SK-N-SH treated with all-trans-retinoic acid at 6 μM for 48 hours (cell line): ENCODE results near the gene ASTN1.
A peak's percentile ranks its signal among the peaks of the same experiment; 100 is the strongest.

Experiments used
- ATAC-seq: fragments of 200-7000 bp; cut with Tn5 transposase; 3 replicates; pipeline ENCODE4 v1.9.1; 2020; ENCODE audit warnings: mild to moderate bottlenecking, moderate library complexity
- ARNTL ChIP-seq: fragments of 450-650 bp; formaldehyde crosslinking; IDR thresholded peaks from 2 replicates; pipeline ENCODE4 v1.5.0; 2020; ENCODE audit warnings: low read depth, mild to moderate bottlenecking, moderate library complexity, borderline replicate concordance
- BACH2 ChIP-seq: fragments of 250-450 bp; sonication (Bioruptor Pico); IDR thresholded peaks from 2 replicates; pipeline ENCODE4 v1.9.0; 2021; ENCODE audit warnings: mild to moderate bottlenecking, borderline replicate concordance
- CREB5 ChIP-seq: fragments of 250-450 bp; sonication (Bioruptor Pico); IDR thresholded peaks from 2 replicates; pipeline ENCODE4 v1.5.1; 2020; ENCODE audit warnings: low read depth, mild to moderate bottlenecking, moderate library complexity
- CSDC2 ChIP-seq: fragments of 250-450 bp; sonication (Bioruptor Pico); IDR thresholded peaks from 2 replicates; pipeline ENCODE4 v1.5.0; 2020; ENCODE audit warnings: mild to moderate bottlenecking, moderate library complexity
- CSRNP3 ChIP-seq: fragments of 250-450 bp; sonication (Bioruptor Pico); IDR thresholded peaks from 2 replicates; pipeline ENCODE4 v1.5.1; 2021; ENCODE audit warnings: mild to moderate bottlenecking, moderate library complexity
- ESRRG ChIP-seq: fragments of 250-450 bp; sonication (Bioruptor Pico); IDR thresholded peaks from 2 replicates; pipeline ENCODE4 v1.6.1; 2021; ENCODE audit warnings: mild to moderate bottlenecking
- ISL1 ChIP-seq: fragments of 250-450 bp; sonication (Bioruptor Pico); IDR thresholded peaks from 2 replicates; pipeline ENCODE4 v2.1.2; 2022; ENCODE audit warnings: mild to moderate bottlenecking, moderate library complexity
- OSR1 ChIP-seq: fragments of 250-450 bp; sonication (Bioruptor Pico); IDR thresholded peaks from 2 replicates; pipeline ENCODE4 v1.8.0; 2022; ENCODE audit warnings: moderate library complexity, mild to moderate bottlenecking, inconsistent platforms
- PATZ1 ChIP-seq: fragments of 250-450 bp; sonication (Bioruptor Pico); IDR thresholded peaks from 2 replicates; pipeline ENCODE4 v1.8.0; 2020; ENCODE audit warnings: mild to moderate bottlenecking, moderate library complexity, borderline replicate concordance
- POU6F1 ChIP-seq: fragments of 250-450 bp; sonication (Bioruptor Pico); IDR thresholded peaks from 2 replicates; pipeline ENCODE4 v1.8.0; 2021; ENCODE audit warnings: low read depth, mild to moderate bottlenecking, moderate library complexity, borderline replicate concordance
- RARB ChIP-seq: fragments of 250-450 bp; sonication (Bioruptor Pico); IDR thresholded peaks from 2 replicates; pipeline ENCODE4 v1.8.0; 2021; ENCODE audit warnings: mild to moderate bottlenecking, moderate library complexity
- SNAI2 ChIP-seq: fragments of 250-450 bp; sonication (Bioruptor Pico); IDR thresholded peaks from 2 replicates; pipeline ENCODE4 v1.5.0; 2020; ENCODE audit warnings: mild to moderate bottlenecking, moderate library complexity
- TCF4 ChIP-seq: fragments of 250-450 bp; sonication (Bioruptor Pico); IDR thresholded peaks from 2 replicates; pipeline ENCODE4 v1.8.0; 2021; ENCODE audit warnings: mild to moderate bottlenecking, moderate library complexity, borderline replicate concordance
- TSHZ2 ChIP-seq: fragments of 250-450 bp; sonication (Bioruptor Pico); IDR thresholded peaks from 2 replicates; pipeline ENCODE4 v1.5.0; 2020; ENCODE audit warnings: mild to moderate bottlenecking, moderate library complexity
- ZC3H10 ChIP-seq: fragments of 250-450 bp; sonication (Bioruptor Pico); IDR thresholded peaks from 2 replicates; pipeline ENCODE4 v1.5.1; 2021; ENCODE audit warnings: mild to moderate bottlenecking, moderate library complexity
- ZFP3 ChIP-seq: fragments of 250-450 bp; sonication (Bioruptor Pico); IDR thresholded peaks from 2 replicates; pipeline ENCODE4 v1.5.0; 2020; ENCODE audit warnings: mild to moderate bottlenecking, moderate library complexity
- ZFP30 ChIP-seq: fragments of 450-650 bp; formaldehyde crosslinking; IDR thresholded peaks from 2 replicates; pipeline ENCODE4 v1.5.0; 2022; ENCODE audit warnings: mild to moderate bottlenecking, moderate library complexity
- ZNF565 ChIP-seq: fragments of 450-650 bp; formaldehyde crosslinking; conservative IDR thresholded peaks from 2 replicates; pipeline ENCODE4 v1.5.0; 2020; ENCODE audit warnings: low read depth, mild to moderate bottlenecking, moderate library complexity
- ZNF70 ChIP-seq: fragments of 450-650 bp; formaldehyde crosslinking; IDR thresholded peaks from 2 replicates; pipeline ENCODE4 v1.5.0; 2020; ENCODE audit warnings: mild to moderate bottlenecking, moderate library complexity
- ZNF8 ChIP-seq: fragments of 450-650 bp; formaldehyde crosslinking; IDR thresholded peaks from 2 replicates; pipeline ENCODE4 v1.5.0; 2020; ENCODE audit warnings: mild to moderate bottlenecking, moderate library complexity

ASTN1 gene

GRCh38 chr1:176903474-176903873, 261.0 kb downstream of the ASTN1 start (continued):
- TF ChIP-seq TSHZ2 (no peak), ZC3H10 (CRISPR knock-in tag) (no peak), RARB (no peak), ZNF565 (CRISPR knock-in tag) (no peak), BACH2 (CRISPR knock-in tag) (no peak), POU6F1 (no peak)
- TF ChIP-seq, all 23 proteins: peak for 0

- TF ChIP-seq ISL1 (CRISPR knock-in tag), result no peak
- no peak for TF ChIP-seq ZNF8 (CRISPR knock-in tag)
- no peak for TF ChIP-seq CREB5
- TF ChIP-seq OSR1, result no peak
- ATAC-seq, result no peak
Observed at GRCh38 chr1:176899321-176899720, 265.2 kb downstream of the ASTN1 start.

GRCh38 chr1:176897350-176898236, 266.9 kb downstream of the ASTN1 start:
- peak; percentile 93 for ATAC-seq
- no peak for TF ChIP-seq OSR1
- TF ChIP-seq ZFP3 (CRISPR knock-in tag), result no peak
- TF ChIP-seq ESRRG (CRISPR knock-in tag), result no peak
- no peak for TF ChIP-seq TSHZ2
- no peak for TF ChIP-seq CREB5
- no peak for TF ChIP-seq ARNTL
- no peak for TF ChIP-seq ZFP30 (CRISPR knock-in tag)
- TF ChIP-seq TCF4 (CRISPR knock-in tag), result no peak
- no peak for TF ChIP-seq ZNF565 (CRISPR knock-in tag)
- TF ChIP-seq ZNF70 (CRISPR knock-in tag), result no peak
- TF ChIP-seq ISL1 (CRISPR knock-in tag), result no peak
- TF ChIP-seq ZNF8 (CRISPR knock-in tag), result no peak
- no peak for TF ChIP-seq SNAI2 (CRISPR knock-in tag)
- TF ChIP-seq ZC3H10 (CRISPR knock-in tag), result no peak
- TF ChIP-seq CSDC2, result no peak
- no peak for TF ChIP-seq PATZ1 (CRISPR knock-in tag)
- TF ChIP-seq RARB, result no peak
- TF ChIP-seq CSRNP3, result no peak
- no peak for TF ChIP-seq BACH2 (CRISPR knock-in tag)
